ENCODE measurements around the gene APLF.
"Not testable (repeated sequence)": the region's sequence is repeated elsewhere in the genome, so short reads cannot be mapped to it uniquely, and the experiment has no call there.

APLF gene

GRCh38 chr2:68536000-68536399 lies 68.6 kb downstream of the APLF start:
- DNase-seq, result no peak

GRCh38 chr2:68537011-68537410 lies 69.6 kb downstream of the APLF start:
- no peak for DNase-seq

- DNase-seq, result no peak
These were observed 70.4 kb downstream of the APLF start for GRCh38 chr2:68537809-68538208.

- DNase-seq, result no peak
These were observed 77.4 kb downstream of the APLF start for GRCh38 chr2:68544811-68545210.

GRCh38 chr2:68548396-68548795 lies 81.0 kb downstream of the APLF start:
- no peak for DNase-seq

- DNase-seq, result no peak
These were observed 85.7 kb downstream of the APLF start for GRCh38 chr2:68553098-68553497.

GRCh38 chr2:68555425-68556206 lies 88.2 kb downstream of the APLF start:
- not testable (repeated sequence) for DNase-seq

- DNase-seq, result no peak
These were observed 89.0 kb downstream of the APLF start for GRCh38 chr2:68556381-68556780.

- no peak for DNase-seq
These were observed 91.2 kb downstream of the APLF start for GRCh38 chr2:68558576-68558975.

- no peak for DNase-seq
These were observed 92.3 kb downstream of the APLF start for GRCh38 chr2:68559692-68560091.

- no peak for DNase-seq
These were observed 93.2 kb downstream of the APLF start for GRCh38 chr2:68560545-68560944.

GRCh38 chr2:68561372-68561771 lies 94.0 kb downstream of the APLF start:
- no peak for DNase-seq

- no peak for DNase-seq
These were observed 95.5 kb downstream of the APLF start for GRCh38 chr2:68562934-68563333.

GRCh38 chr2:68564426-68564825 lies 97.0 kb downstream of the APLF start:
- DNase-seq, result no peak

GRCh38 chr2:68565273-68565672 lies 97.9 kb downstream of the APLF start:
- DNase-seq, result no peak

GRCh38 chr2:68565858-68566257 lies 98.5 kb downstream of the APLF start:
- DNase-seq, result no peak

- no peak for DNase-seq
These were observed 99.0 kb downstream of the APLF start for GRCh38 chr2:68566362-68566761.

- DNase-seq, result no peak
These were observed 100.7 kb downstream of the APLF start for GRCh38 chr2:68568116-68568515.

GRCh38 chr2:68569604-68570003 lies 102.2 kb downstream of the APLF start:
- DNase-seq, result no peak

- not testable (repeated sequence) for DNase-seq
These were observed 103.0 kb downstream of the APLF start for GRCh38 chr2:68570434-68570833.

GRCh38 chr2:68574202-68574791 lies 106.9 kb downstream of the APLF start:
- no peak for DNase-seq

- no peak for DNase-seq
These were observed 109.8 kb downstream of the APLF start for GRCh38 chr2:68577183-68577582.

- no peak for DNase-seq
These were observed 112.3 kb downstream of the APLF start for GRCh38 chr2:68579689-68580088.

GRCh38 chr2:68588589-68588988 lies 121.2 kb downstream of the APLF start:
- DNase-seq, result no peak

- DNase-seq, result no peak
These were observed 122.6 kb downstream of the APLF start for GRCh38 chr2:68589963-68590362.

All from activated CD4-positive, alpha-beta T cell treated with anti-CD3 and anti-CD28 coated beads, Interleukin-2, amount 50 U/mL, for 1 hour (primary cell).